ENCODE results near the gene HOXC9.

DNA sequence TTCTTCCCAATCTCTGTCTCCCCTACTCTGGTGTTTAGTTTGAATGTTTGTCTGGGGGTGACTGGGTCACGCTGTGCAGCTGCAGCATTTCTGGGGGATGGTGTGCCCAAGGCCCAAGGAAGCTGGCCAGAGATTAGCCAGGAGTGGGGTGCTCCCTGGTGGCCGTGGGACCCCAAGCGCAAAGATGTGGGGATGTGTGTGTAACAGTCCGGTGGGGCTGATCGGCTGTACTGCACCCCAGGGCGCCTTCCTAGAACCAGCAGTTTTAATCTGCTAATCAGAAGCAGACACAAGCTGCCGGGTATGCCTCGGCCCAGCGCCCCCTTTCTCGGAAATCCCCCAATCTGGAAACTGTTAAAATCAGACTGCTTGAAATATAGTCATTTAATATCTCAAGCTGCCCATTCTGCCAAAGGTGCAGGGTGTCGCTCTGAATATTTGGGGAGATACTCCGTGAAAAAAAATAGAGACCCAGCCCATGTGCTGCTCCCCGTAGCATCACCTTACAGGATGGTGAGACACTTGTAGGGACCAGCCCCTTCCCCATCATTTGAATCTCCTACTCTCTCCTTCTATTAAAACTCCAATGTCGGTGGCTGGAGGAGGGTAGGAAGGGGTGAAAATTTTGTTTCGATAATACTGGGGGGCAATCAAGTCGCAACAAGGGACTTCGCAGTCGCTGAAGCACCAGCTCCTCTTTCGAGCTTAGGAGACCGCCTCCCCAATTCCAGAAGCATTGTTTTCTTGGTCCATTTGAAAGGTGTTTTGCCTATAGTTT is 4.3 kb downstream of the HOXC9 start:
- TF ChIP-seq CTCF (conservative IDR thresholded peaks at IDR 0.05; ENCODE audit: low read depth, low read length) = peak; percentile 42
- TF ChIP-seq EZH2 (IDR thresholded peaks at IDR 0.05; ENCODE audit: borderline replicate concordance, low read depth, low read length, poor library complexity, severe bottlenecking) = no peak
